ENCODE measurements around the gene YEATS2.

YEATS2 gene

GRCh38 chr3:183775781-183776180 lies 78.2 kb downstream of the YEATS2 start:
- no peak for TF ChIP-seq SIN3A (IDR thresholded peaks at IDR 0.05; ENCODE audit: borderline replicate concordance, insufficient read depth, low read length)
- no peak for TF ChIP-seq FOXP2 (optimal IDR thresholded peaks at IDR 0.05; ENCODE audit: borderline replicate concordance, extremely low read depth, extremely low read length, insufficient read depth)
- no peak for TF ChIP-seq TAF1 (IDR thresholded peaks at IDR 0.05; ENCODE audit: borderline replicate concordance, insufficient read depth, low read length)
- no peak for TF ChIP-seq POLR2AphosphoS5 (IDR thresholded peaks at IDR 0.05; ENCODE audit: low read depth, low read length)
- TF ChIP-seq REST (IDR thresholded peaks at IDR 0.05; ENCODE audit: insufficient read depth in 1 of 2, low read depth in 2 of 2, low read length in 2 of 2), result no peak

- TF ChIP-seq TAF1 (IDR thresholded peaks at IDR 0.05; ENCODE audit: borderline replicate concordance, insufficient read depth, low read length), result no peak
- no peak for TF ChIP-seq FOXP2 (optimal IDR thresholded peaks at IDR 0.05; ENCODE audit: borderline replicate concordance, extremely low read depth, extremely low read length, insufficient read depth)
These were observed 79.5 kb downstream of the YEATS2 start for GRCh38 chr3:183777016-183777618.

- no peak for TF ChIP-seq SIN3A (IDR thresholded peaks at IDR 0.05; ENCODE audit: borderline replicate concordance, insufficient read depth, low read length)
- TF ChIP-seq TAF1 (IDR thresholded peaks at IDR 0.05; ENCODE audit: borderline replicate concordance, insufficient read depth, low read length), result no peak
- TF ChIP-seq FOXP2 (optimal IDR thresholded peaks at IDR 0.05; ENCODE audit: borderline replicate concordance, extremely low read depth, extremely low read length, insufficient read depth), result no peak
- TF ChIP-seq REST (IDR thresholded peaks at IDR 0.05; ENCODE audit: insufficient read depth in 1 of 2, low read depth in 2 of 2, low read length in 2 of 2), result no peak
- no peak for TF ChIP-seq POLR2AphosphoS5 (IDR thresholded peaks at IDR 0.05; ENCODE audit: low read depth, low read length)
These were observed 82.4 kb downstream of the YEATS2 start for GRCh38 chr3:183779896-183780465.

GRCh38 chr3:183781246-183781645 lies 83.6 kb downstream of the YEATS2 start:
- TF ChIP-seq REST (IDR thresholded peaks at IDR 0.05; ENCODE audit: insufficient read depth in 1 of 2, low read depth in 2 of 2, low read length in 2 of 2) (no peak), TAF1 (IDR thresholded peaks at IDR 0.05; ENCODE audit: borderline replicate concordance, insufficient read depth, low read length) (no peak), FOXP2 (optimal IDR thresholded peaks at IDR 0.05; ENCODE audit: borderline replicate concordance, extremely low read depth, extremely low read length, insufficient read depth) (no peak), SIN3A (IDR thresholded peaks at IDR 0.05; ENCODE audit: borderline replicate concordance, insufficient read depth, low read length) (no peak), POLR2AphosphoS5 (IDR thresholded peaks at IDR 0.05; ENCODE audit: low read depth, low read length) (no peak)

- no peak for TF ChIP-seq REST (IDR thresholded peaks at IDR 0.05; ENCODE audit: insufficient read depth in 1 of 2, low read depth in 2 of 2, low read length in 2 of 2)
- no peak for TF ChIP-seq SIN3A (IDR thresholded peaks at IDR 0.05; ENCODE audit: borderline replicate concordance, insufficient read depth, low read length)
- TF ChIP-seq FOXP2 (optimal IDR thresholded peaks at IDR 0.05; ENCODE audit: borderline replicate concordance, extremely low read depth, extremely low read length, insufficient read depth), result no peak
- TF ChIP-seq POLR2AphosphoS5 (IDR thresholded peaks at IDR 0.05; ENCODE audit: low read depth, low read length), result no peak
- TF ChIP-seq TAF1 (IDR thresholded peaks at IDR 0.05; ENCODE audit: borderline replicate concordance, insufficient read depth, low read length), result no peak
These were observed 85.1 kb downstream of the YEATS2 start for GRCh38 chr3:183782576-183783276.

Measured in PFSK-1 (cell line).